ENCODE data around the gene THPO. TPM values are rescaled to one million over a fixed set of nuclear protein-coding genes. Genes with fewer than 3 reads are reported as not detected.
"Not testable (repeated sequence)": the region's sequence is repeated elsewhere in the genome, so short reads cannot be mapped to it uniquely, and the experiment has no call there.

Gene THPO
- total RNA-seq, 1 experiment from 2014 or later = 1.6 TPM

DNA sequence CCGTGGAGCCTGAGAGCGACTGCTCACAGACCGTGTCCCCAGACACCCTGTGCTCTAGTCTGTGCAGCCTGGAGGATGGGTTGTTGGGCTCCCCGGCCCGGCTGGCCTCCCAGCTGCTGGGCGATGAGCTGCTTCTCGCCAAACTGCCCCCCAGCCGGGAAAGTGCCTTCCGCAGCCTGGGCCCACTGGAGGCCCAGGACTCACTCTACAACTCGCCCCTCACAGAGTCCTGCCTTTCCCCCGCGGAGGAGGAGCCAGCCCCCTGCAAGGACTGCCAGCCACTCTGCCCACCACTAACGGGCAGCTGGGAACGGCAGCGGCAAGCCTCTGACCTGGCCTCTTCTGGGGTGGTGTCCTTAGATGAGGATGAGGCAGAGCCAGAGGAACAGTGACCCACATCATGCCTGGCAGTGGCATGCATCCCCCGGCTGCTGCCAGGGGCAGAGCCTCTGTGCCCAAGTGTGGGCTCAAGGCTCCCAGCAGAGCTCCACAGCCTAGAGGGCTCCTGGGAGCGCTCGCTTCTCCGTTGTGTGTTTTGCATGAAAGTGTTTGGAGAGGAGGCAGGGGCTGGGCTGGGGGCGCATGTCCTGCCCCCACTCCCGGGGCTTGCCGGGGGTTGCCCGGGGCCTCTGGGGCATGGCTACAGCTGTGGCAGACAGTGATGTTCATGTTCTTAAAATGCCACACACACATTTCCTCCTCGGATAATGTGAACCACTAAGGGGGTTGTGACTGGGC lies 33.3 kb downstream of the THPO start:
- no TSS peak for BruUV-seq (replicated peaks)
- Mint-ChIP-seq H3K4me3 (ENCODE audit: unreplicated experiment) (no peak overlapping the region), H3K4me1 (ENCODE audit: low read depth, unreplicated experiment) (peaks cover 8% of the 10 kb centered on the region), H3K9me3 (ENCODE audit: unreplicated experiment) (no peaks in the 10 kb centered on the region), H3K36me3 (ENCODE audit: insufficient read depth, unreplicated experiment) (peaks cover 13% of the 10 kb centered on the region), H3K27me3 (ENCODE audit: insufficient read depth, unreplicated experiment) (no peaks in the 10 kb centered on the region), H3K27ac (ENCODE audit: unreplicated experiment) (no peak overlapping the region)
- TF ChIP-seq, protein P1, sequence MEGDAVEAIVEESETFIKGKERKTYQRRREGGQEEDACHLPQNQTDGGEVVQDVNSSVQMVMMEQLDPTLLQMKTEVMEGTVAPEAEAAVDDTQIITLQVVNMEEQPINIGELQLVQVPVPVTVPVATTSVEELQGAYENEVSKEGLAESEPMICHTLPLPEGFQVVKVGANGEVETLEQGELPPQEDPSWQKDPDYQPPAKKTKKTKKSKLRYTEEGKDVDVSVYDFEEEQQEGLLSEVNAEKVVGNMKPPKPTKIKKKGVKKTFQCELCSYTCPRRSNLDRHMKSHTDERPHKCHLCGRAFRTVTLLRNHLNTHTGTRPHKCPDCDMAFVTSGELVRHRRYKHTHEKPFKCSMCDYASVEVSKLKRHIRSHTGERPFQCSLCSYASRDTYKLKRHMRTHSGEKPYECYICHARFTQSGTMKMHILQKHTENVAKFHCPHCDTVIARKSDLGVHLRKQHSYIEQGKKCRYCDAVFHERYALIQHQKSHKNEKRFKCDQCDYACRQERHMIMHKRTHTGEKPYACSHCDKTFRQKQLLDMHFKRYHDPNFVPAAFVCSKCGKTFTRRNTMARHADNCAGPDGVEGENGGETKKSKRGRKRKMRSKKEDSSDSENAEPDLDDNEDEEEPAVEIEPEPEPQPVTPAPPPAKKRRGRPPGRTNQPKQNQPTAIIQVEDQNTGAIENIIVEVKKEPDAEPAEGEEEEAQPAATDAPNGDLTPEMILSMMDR (IDR thresholded peaks at IDR 0.05; ENCODE audit: insufficient read depth in 1 of 2, low read depth in 1 of 2, low read length in 1 of 2, severe bottlenecking in 1 of 2, unreplicated experiment in 1 of 2) = no peak
- intact Hi-C loops (cut with micrococcal nuclease; ENCODE audit: unreplicated experiment) = loop anchor here (1.0 kb wide), 2 partner anchors 17 to 200 kb away; partner anchors contain the start of genes CLCN2 and POLR2H
- ChIA-PET POLR2A (interaction anchor here (1.0 kb wide), 1 partner anchor 17 kb away, joined by 3 read pairs; the partner anchor contains the start of genes CLCN2 and POLR2H), CTCF (interaction anchor here (1.0 to 1.1 kb wide), 2 partner anchors 9 to 18 kb away, joined by 3 to 4 read pairs; no protein-coding TSS in a partner anchor)
- Histone ChIP-seq H3K4me1 (no peaks in the 10 kb centered on the region), H3K27me3 (replicated peaks; ENCODE audit: control insufficient read depth, insufficient read depth, low read length) (no peaks in the 10 kb centered on the region), H3K36me3 (ENCODE audit: control insufficient read depth, insufficient read depth, low read length) (no peaks in the 10 kb centered on the region), H3K4me3 (ENCODE audit: low read depth, low read length) (no peak overlapping the region), H3K9me3 (no peaks in the 10 kb centered on the region)
- DNase-seq = no peak

DNA sequence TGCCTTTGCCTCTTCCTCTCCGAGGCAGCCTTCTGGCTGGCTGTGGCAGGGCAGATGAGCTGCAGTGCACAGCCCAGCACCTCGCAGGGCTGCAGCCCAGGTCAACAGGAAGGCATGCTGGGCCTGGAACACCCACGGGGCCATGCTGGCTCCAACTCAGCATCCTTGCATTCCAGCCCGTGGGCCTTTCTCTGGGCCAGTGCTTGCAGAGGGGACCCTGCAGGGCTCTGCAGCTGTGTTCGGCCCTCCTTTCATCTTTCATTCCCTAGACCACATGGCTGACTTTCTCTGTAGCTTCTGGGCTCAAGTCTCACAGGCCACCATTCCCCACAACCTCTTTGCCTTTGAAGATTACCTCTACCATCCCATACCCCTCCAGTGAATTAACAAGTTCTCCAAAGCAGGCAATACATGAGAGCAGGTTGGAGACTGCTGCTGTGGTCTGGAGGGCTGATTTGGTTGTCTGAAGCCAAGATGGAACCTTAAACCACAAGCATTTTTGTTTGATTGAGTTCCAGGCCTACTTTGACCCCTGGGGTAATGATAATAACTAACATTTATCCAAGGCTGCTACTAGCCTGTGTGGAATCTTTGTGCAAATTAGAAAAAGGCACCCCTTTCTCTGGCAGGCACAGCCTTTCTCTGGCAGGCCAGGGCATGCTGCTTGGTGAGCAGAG lies 34.7 kb downstream of the THPO start:
- H3K4me3 Mint-ChIP-seq (ENCODE audit: unreplicated experiment) = no peak overlapping the region
- ChIA-PET POLR2A (no interaction called here), CTCF (no interaction called here)
- Histone ChIP-seq H3K27me3 (replicated peaks; ENCODE audit: control insufficient read depth, insufficient read depth, low read length) (no peaks in the 10 kb centered on the region), H3K4me1 (no peaks in the 10 kb centered on the region), H3K36me3 (ENCODE audit: control insufficient read depth, insufficient read depth, low read length) (no peaks in the 10 kb centered on the region), H3K9me3 (no peaks in the 10 kb centered on the region), H3K4me3 (ENCODE audit: low read depth, low read length) (no peak overlapping the region)
- BruUV-seq (replicated peaks) = no TSS peak
- H3K36me3 Mint-ChIP-seq (ENCODE audit: insufficient read depth, unreplicated experiment) = peaks cover 16% of the 10 kb centered on the region
- no peak for DNase-seq
- TF ChIP-seq, protein P1 (IDR thresholded peaks at IDR 0.05; ENCODE audit: insufficient read depth in 1 of 2, low read depth in 1 of 2, low read length in 1 of 2, severe bottlenecking in 1 of 2, unreplicated experiment in 1 of 2) = no peak
- intact Hi-C loops (cut with micrococcal nuclease; ENCODE audit: unreplicated experiment) = no loop called here
- H3K27ac Mint-ChIP-seq (ENCODE audit: unreplicated experiment) = no peak overlapping the region
- H3K27me3 Mint-ChIP-seq (ENCODE audit: insufficient read depth, unreplicated experiment) = no peaks in the 10 kb centered on the region
- peaks cover 8% of the 10 kb centered on the region for H3K4me1 Mint-ChIP-seq (ENCODE audit: low read depth, unreplicated experiment)
- no peaks in the 10 kb centered on the region for H3K9me3 Mint-ChIP-seq (ENCODE audit: unreplicated experiment)

DNA sequence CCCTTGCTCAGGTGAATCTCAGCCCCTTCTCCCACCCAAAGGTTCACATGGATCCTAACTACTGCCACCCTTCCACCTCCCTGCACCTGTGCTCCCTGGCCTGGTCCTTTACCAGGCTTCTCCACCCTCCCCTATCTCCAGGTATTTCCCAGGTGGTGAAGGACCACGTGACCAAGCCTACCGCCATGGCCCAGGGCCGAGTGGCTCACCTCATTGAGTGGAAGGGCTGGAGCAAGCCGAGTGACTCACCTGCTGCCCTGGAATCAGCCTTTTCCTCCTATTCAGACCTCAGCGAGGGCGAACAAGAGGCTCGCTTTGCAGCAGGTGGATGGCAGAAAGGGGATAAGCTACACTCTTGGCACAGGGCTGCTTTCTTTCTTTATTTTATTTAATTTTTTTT lies 36.1 kb downstream of the THPO start:
- H3K4me3 Mint-ChIP-seq (ENCODE audit: unreplicated experiment) = no peak overlapping the region
- no peak overlapping the region for H3K4me3 ChIP-seq (ENCODE audit: low read depth, low read length)
- no peaks in the 10 kb centered on the region for H3K9me3 ChIP-seq
- H3K27ac Mint-ChIP-seq (ENCODE audit: unreplicated experiment) = no peak overlapping the region
- ChIA-PET CTCF (no interaction called here), POLR2A (no interaction called here)
- peaks cover 29% of the 10 kb centered on the region for H3K36me3 Mint-ChIP-seq (ENCODE audit: insufficient read depth, unreplicated experiment)
- TF ChIP-seq, protein P1 (IDR thresholded peaks at IDR 0.05; ENCODE audit: insufficient read depth in 1 of 2, low read depth in 1 of 2, low read length in 1 of 2, severe bottlenecking in 1 of 2, unreplicated experiment in 1 of 2) = no peak
- H3K4me1 Mint-ChIP-seq (ENCODE audit: low read depth, unreplicated experiment) = peaks cover 8% of the 10 kb centered on the region
- H3K27me3 Mint-ChIP-seq (ENCODE audit: insufficient read depth, unreplicated experiment) = no peaks in the 10 kb centered on the region
- no peaks in the 10 kb centered on the region for H3K4me1 ChIP-seq
- DNase-seq = no peak
- no peaks in the 10 kb centered on the region for H3K9me3 Mint-ChIP-seq (ENCODE audit: unreplicated experiment)
- intact Hi-C loops (cut with micrococcal nuclease; ENCODE audit: unreplicated experiment) = no loop called here
- no peaks in the 10 kb centered on the region for H3K27me3 ChIP-seq (replicated peaks; ENCODE audit: control insufficient read depth, insufficient read depth, low read length)
- no peaks in the 10 kb centered on the region for H3K36me3 ChIP-seq (ENCODE audit: control insufficient read depth, insufficient read depth, low read length)
- BruUV-seq (replicated peaks) = no TSS peak

DNA sequence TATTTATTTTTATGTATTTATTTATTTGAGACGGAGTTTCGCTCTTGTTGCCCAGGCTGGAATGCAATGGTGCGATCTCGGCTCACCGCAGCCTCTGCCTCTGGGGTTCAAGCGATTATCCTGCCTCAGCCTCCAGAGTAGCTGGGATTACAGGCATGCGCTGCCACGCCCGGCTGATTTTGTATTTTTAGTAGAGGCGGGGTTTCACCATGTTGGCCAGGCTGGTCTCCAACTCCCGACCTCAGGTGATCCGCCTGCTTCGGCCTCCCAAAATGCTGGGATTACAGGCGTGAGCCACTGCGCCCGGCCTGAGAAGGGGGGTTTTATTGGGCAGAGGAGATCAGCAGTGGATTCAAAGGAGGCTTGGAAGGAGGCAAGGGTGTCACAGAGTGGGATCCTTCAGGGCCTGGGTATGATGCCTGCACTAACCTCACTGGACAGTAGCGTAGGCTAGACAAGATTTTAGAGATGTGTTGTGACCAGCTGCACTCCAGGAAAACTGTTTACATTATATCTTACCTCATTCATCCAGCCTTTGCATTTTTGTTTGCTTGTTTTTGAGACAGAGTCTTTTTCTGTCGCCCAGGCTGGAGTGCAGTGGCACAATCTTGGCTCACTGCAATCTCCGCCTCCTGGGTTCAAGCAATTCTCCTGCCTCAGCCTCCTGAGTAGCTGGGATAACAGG lies 38.4 kb downstream of the THPO start:
- H3K27me3 Mint-ChIP-seq (ENCODE audit: insufficient read depth, unreplicated experiment); H3K4me3 Mint-ChIP-seq (ENCODE audit: unreplicated experiment); BruUV-seq (replicated peaks); H3K36me3 ChIP-seq (ENCODE audit: control insufficient read depth, insufficient read depth, low read length); H3K27me3 ChIP-seq (replicated peaks; ENCODE audit: control insufficient read depth, insufficient read depth, low read length); intact Hi-C loops (cut with micrococcal nuclease; ENCODE audit: unreplicated experiment); CTCF ChIA-PET; DNase-seq; POLR2A ChIA-PET; H3K9me3 Mint-ChIP-seq (ENCODE audit: unreplicated experiment); H3K4me1 Mint-ChIP-seq (ENCODE audit: low read depth, unreplicated experiment); H3K27ac Mint-ChIP-seq (ENCODE audit: unreplicated experiment); H3K4me3 ChIP-seq (ENCODE audit: low read depth, low read length); H3K4me1 ChIP-seq; H3K9me3 ChIP-seq: not testable (repeated sequence)
- H3K36me3 Mint-ChIP-seq (ENCODE audit: insufficient read depth, unreplicated experiment) = peaks cover 43% of the 10 kb centered on the region
